Amygdala (tissue), 56 donors: ENCODE results near the gene LRCH1.
"Not testable (repeated sequence)": the region's sequence is repeated elsewhere in the genome, so short reads cannot be mapped to it uniquely, and the experiment has no call there.

Experiments
- DNase-seq, 56 donors: peaks; one replicate each; lab custom pipeline; 2025; lab: John Stamatoyannopoulos, UW

Gene LRCH1

DNA sequence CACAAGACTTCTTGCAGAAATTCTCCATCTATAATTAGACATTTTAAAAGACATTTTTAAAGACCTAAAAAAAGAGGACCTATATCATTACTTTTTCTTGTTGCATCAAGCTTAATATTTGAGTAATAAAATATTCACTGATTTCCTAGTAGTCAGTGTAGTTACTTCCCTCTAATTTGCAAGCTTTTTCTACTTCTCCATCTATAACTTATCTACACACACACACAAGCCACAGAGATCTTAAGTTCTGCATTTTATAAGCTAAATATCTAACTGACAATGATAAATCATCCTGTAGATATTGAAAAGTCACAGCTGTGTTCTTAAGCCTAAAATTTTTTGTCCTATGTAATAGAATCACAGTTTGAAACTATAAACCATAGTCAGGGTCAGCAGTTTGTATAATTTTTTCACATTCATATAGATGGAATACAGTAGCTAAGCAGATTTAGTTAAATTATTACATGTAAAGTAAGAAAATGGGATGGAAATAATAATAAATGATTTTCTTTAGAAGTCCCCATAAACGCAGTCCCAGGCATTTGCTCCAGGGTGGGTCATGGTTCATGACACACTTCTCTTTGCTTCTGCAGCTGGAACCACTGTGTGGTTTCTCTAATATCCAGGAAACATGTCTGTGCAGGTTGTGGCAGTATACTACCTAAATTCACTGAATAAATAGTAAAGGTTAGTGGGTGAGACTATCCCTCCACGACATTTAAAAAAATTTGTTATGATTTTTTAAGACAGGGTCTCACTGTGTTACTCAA, 183.8 kb downstream of the LRCH1 start:
- DNase-seq: no peak

- DNase-seq: no peak
These were observed 185.1 kb downstream of the LRCH1 start for GRCh38 chr13:46738055-46738454.

DNA sequence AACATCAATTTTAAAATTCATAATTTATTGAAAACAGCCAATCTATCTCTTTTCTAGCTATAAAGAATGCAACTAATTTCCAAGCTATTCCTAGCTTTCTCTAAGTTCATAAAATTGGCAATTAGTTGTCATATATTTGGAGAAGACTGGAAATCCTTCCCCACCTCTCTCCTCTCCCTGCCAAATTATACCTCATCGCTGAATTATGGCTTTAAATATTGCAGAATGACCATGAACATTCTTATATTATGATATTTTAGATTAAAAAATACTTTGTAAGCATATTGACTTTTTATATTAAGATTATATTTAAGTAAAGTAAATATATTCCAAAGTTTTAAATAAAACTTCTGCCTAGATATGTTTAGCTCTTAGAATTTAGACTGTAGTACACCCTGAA, 185.8 kb downstream of the LRCH1 start:
- DNase-seq: no peak

- no peak for DNase-seq
These were observed 186.6 kb downstream of the LRCH1 start for GRCh38 chr13:46739447-46740098.

DNA sequence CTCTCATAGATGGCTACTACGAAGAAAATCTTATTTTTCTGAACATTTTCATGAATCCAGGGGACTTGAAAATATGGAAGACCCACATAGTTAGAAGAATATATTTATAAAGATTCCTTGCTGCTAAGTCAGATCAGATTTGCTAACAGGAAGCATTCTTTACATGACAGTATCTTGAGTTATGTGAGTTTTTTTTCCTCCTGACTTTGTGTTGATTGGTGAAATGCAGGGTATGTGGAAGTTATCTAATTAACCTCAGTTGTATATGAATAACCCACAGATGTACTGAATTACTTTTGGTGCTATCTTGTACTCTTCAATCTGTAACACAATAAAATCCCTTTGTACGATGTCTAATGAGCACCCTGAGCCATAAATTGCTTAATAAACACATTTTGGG, 190.2 kb downstream of the LRCH1 start:
- DNase-seq: no peak

GRCh38 chr13:46745062-46745461, 192.1 kb downstream of the LRCH1 start:
- no peak for DNase-seq

GRCh38 chr13:46745706-46746105, 192.7 kb downstream of the LRCH1 start:
- DNase-seq: no peak

DNA sequence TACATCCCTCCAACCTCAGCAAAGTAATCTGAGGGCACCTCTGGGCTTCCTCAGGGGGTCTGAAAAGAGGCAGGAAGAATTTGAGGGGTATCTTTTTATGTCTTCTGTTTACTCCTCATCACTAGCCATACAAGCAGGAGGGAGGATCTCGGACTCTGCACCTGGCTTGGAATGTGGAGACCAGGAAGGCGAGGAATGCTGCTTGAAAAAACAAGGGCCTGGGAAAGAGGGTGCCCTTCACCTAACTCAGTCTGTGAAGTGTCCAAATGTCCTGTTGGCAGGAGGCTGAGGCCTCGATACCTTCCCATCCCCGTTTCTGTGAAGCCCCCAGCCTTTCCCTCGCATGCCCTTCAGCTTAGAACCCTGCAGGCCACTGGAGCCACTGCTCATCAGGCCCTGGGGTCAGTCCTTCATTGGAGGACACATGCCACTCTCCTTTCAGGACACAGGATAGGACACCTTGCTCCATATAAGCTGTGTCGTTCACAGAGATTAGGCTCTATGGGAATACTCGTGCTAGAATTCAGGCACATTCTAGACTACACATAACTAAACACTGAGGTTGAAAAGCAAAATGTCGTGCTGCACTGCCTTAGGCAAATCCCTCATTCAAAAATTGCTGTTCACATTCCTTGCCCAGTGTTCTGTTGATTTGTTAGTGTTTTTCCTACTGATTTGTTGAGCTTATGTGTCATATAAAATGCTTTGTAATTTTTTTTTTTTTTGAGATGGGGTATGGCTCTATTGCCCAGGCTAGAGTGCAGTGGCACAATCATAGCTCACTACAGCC, 194.3 kb downstream of the LRCH1 start:
- no peak for DNase-seq

GRCh38 chr13:46748300-46748699, 195.3 kb downstream of the LRCH1 start:
- DNase-seq: no peak

- DNase-seq: no peak
These were observed 197.0 kb downstream of the LRCH1 start for GRCh38 chr13:46749951-46750350.

DNA sequence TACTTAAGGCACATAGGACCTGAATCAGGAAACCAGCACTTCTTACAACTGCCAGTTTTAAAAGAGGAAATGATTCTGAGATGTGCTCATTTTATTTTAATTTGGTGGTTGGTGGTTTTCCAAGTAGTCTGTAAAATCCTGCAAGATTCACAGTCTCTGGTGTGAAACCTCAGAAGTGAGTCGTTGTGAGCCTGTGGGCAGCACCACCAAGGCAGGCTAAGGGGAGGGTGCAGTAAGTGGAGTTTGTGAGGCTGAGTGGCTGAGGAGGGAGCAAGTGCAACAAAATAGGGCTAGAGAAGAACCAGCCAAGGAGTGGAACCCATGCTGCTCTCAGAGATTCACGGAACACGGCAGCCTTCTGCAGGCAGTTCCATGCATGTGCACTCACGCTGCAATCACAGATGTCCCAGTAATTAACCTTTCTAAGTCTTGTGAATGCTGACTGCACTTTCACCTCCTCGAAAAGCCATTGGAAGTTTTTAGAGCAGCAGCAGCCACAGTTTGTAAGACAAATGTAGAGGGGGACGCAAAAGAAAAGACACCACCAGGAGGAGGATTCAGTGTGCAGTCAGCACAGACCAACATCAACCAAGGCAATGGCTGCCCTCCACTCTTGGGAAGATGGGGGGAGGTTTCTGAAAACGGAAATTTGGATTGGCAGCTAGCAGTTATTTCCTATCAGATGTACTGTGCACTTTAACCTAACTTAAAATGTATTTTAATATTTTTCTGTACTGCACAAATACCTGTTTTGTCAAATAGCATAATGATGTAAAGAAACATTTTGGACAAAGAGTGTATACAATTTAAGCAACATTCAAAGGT, 199.1 kb downstream of the LRCH1 start:
- no peak for DNase-seq

DNA sequence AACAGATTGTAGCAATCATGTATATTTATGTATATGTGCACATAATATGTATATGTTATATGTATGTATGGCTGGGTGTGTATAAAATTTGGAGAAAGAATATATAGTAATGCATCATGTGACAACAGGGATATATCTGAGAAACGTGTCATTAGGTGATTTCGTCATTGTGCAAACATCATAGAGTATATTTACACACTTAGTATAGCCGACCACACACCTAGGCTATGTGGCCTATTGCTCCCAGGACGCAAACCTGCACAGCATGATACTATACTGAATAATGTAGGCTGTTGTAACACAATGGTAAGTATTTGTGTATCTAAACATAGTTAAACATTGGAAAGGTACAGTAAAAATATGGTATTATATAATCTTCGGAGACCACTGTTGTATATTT, 200.2 kb downstream of the LRCH1 start:
- DNase-seq: no peak

- DNase-seq: no peak
These were observed 200.9 kb downstream of the LRCH1 start for GRCh38 chr13:46753917-46754316.

GRCh38 chr13:46754812-46755211, 201.8 kb downstream of the LRCH1 start:
- no peak for DNase-seq

DNA sequence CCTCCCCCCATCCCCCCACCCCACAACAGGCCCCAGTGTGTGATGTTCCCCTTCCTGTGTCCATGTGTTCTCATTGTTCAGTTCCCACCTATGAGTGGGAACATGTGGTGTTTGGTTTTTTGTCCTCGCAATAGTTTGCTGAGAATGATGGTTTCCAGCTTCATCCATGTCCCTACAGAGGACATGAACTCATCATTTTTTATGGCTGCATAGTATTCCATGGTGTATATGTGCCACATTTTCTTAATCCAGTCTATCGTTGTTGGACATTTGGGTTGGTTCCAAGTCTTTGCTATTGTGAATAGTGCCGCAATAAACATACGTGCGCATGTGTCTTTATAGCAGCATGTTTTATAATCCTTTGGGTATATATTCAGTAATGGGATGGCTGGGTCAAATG, 202.5 kb downstream of the LRCH1 start:
- not testable (repeated sequence) for DNase-seq

DNA sequence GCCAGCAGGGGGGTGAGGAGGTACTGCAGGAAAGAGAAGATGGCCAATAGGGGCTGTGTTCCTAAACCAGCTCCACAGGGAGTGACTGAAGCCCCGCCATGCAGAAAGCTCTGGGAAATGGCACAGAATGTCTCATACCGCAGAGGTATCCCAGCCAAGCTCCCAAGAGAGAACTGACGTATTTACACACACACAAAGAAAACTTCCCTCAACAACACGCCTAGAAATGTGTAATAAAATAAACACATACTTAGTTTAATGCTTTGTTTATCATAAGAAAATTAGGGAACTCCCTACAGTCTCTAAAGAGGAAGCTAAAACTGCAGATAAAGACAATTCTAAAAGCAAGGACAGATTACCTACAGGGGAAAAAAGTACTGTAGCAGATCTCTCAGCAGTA, 204.0 kb downstream of the LRCH1 start:
- no peak for DNase-seq

GRCh38 chr13:46757640-46758039, 204.7 kb downstream of the LRCH1 start:
- DNase-seq: no peak

DNA sequence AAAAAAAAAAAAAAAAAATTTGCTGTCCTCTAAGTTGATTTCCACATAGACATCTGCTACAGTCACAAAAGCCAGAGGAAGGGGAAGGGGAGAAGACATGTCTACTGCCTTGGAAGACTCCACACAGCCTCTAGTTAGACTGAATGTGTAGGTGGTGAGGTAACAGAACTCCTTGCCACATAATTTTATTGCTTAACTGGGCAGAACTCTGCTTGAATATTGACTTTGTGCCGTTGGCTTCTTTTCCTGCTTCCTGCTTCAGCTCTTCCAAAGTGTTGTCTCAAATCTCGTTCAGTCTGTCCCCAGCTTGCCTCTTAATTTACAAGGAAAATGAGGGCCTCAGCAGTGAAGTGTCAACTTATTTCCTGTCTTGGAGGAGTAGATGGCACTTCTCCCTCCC, 206.9 kb downstream of the LRCH1 start:
- no peak for DNase-seq

- no peak for DNase-seq
These were observed 208.2 kb downstream of the LRCH1 start for GRCh38 chr13:46761174-46761573.

GRCh38 chr13:46761866-46762265, 208.9 kb downstream of the LRCH1 start:
- DNase-seq: no peak

- not testable (repeated sequence) for DNase-seq
These were observed 217.0 kb downstream of the LRCH1 start for GRCh38 chr13:46769925-46770324.
